Adrenal gland (tissue), 12 donors: Measurements from ENCODE around the gene IL4R. TPM values are rescaled to one million over a fixed set of nuclear protein-coding genes. Genes with fewer than 3 reads are reported as not detected.
A peak's percentile ranks its signal among the peaks of the same experiment; 100 is the strongest.

Source experiments
- DNase-seq, 7 donors: peaks; one replicate each; pipeline ENCODE4 v3.0.0-alpha.2; 2019 to 2020
- H3K27ac ChIP-seq, 5 donors: fragments of 200-600 bp; sonication (generic) in 4 of 5; 1 replicate in 3 of 5; 2 replicates in 2 of 5; pipeline versions ENCODE4 v1.5.1 to v1.8.0; 2016 to 2020; ENCODE audit warnings: mild to moderate bottlenecking in 1 of 5
- H3K27me3 ChIP-seq: fragments of 200-600 bp; 2 replicates; pipeline ENCODE4 v1.8.0; 2021
- H3K36me3 ChIP-seq, 2 donors: fragments of 200-600 bp; replicated peaks in 1 of 2; 1 replicate in 1 of 2; 2 replicates in 1 of 2; pipeline versions ENCODE4 v1.5.1 to v1.8.0; 2018 to 2022
- H3K4me1 ChIP-seq, 2 donors: fragments of 200-600 bp; replicated peaks in 1 of 2; 1 replicate in 1 of 2; 2 replicates in 1 of 2; pipeline versions ENCODE4 v1.5.1 to v1.8.0; 2018 to 2021
- H3K4me3 ChIP-seq, 4 donors: fragments of 200-600 bp; sonication (generic) in 3 of 4; one replicate each; pipeline ENCODE4 v1.5.1; 2016 to 2018
- H3K9me3 ChIP-seq, 3 donors: fragments of 200-600 bp; sonication (generic) in 1 of 3; replicated peaks in 1 of 3; 1 replicate in 2 of 3; 2 replicates in 1 of 3; pipeline versions ENCODE4 v1.5.1 to v1.8.0; 2016 to 2021
- CTCF ChIP-seq, 6 experiments: fragments of 450-650 bp in 4 of 6; fragments of 200-600 bp in 2 of 6; sonication (generic) in 1 of 6; IDR thresholded peaks; 1 replicate in 5 of 6; 2 replicates in 1 of 6; pipeline versions ENCODE4 v1.5.1 to v1.8.0; 2016 to 2021; ENCODE audit warnings: antibody characterized with exemption in 6 of 6, mild to moderate bottlenecking in 2 of 6, moderate library complexity in 1 of 6
- POLR2A ChIP-seq, 2 donors: fragments of 450-650 bp; IDR thresholded peaks; one replicate each; pipeline ENCODE4 v1.6.1; 2017; ENCODE audit warnings: antibody characterized with exemption in 2 of 2, mild to moderate bottlenecking in 2 of 2, moderate library complexity in 1 of 2
- WGBS, 4 donors: extraction: QIAGEN DNeasy Blood & Tissue Kit in 2 of 4; methylation state at CpG; one replicate each; pipeline versions ENCODE4 v1.1.5 to v1.1.7; 2013 to 2017; 5-methylcytosine and 5-hydroxymethylcytosine counted together
- intact Hi-C, 2 donors: fragments of 100-400 bp; cut with DNase I; formaldehyde crosslinking; loops; one replicate each; pipeline versions ENCODE4 v1.14.1 to v1.15.0; 2022 to 2023
- polyA plus RNA-seq, 3 donors: library from polyadenylated mRNA; stranded (reverse); fragments of 200-250 nt in 2 of 3; fragments of 350-450 nt in 1 of 3; fragmentation: Illumina TruSeq in 1 of 3; extraction: RNeasy Lipid Tissue Mini Kit (QIAGEN cat#74804) in 1 of 3; gene quantifications; one replicate each; pipeline ENCODE4 v1.2.3, GENCODE V29; 2013 to 2014
- total RNA-seq, 9 donors: library from RNA; depleted of rRNA in 4 of 9; stranded (reverse); fragments of >200 nt in 4 of 9; fragments of 120-200 nt in 1 of 9; fragmentation: NEBNext Ultra II Directional in 1 of 9; extraction: Animal tissue kit (Norgen Biotek cat#: 25700) in 1 of 9; gene quantifications; one replicate each; pipeline versions ENCODE4 v1.1.0 to v1.2.4, GENCODE V29; 2013 to 2023
- donor health status: healthy with polysubstance abuse.
- donor health status: Bipolar disorder and iron deficiency.
- donor health status: DM: yes; HTN: yes; CAD: no.
- donor health status: DM: no; HTN: no; CAD: no.
- donor health status: DM: no; HTN: no; CAD: no.
- donor health status: DM: yes; HTN: yes; CAD: no.

IL4R gene
- total and polyA plus RNA-seq, 12 donors = 3.1 to 142 (median 50.0) TPM

DNA sequence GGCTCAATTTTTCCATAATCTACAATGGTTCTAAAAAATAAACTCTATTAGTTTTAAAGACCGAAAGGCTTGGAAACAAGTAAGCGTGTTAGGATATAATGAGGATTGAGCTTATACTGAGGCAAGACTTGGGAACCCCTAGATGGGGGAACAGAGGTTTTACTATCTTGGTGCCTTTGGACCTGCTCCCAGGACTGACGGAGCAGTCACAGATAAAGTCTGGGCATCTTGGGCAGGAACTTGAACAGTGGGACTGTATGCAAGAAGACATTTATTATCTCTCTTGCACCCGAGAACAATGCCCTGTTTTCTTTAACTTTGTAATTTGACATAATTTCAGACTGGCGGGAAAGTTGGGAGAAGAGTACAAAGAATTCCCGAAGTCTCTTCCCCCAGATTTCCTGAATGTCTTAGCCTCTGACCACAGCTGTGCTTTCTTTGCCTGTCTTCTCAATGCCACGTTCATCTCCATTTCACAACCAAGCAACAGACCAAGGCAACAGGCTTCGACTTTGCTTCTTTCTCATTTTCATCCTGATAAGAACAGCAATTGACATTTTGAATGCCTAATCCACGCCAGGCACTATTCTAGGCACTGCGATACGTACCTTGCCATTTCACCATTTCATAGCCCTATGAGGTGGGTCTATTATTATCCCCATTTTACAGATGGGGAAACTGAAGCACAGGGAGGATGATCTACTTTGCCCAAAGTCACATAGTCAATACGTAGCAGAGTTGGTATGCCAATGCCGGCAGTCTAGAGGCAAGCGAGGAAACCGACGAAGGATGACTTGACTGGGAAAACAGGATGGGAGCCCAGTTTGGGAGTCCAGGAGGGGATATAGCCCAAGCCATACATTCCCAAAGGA is 3.0 kb upstream of the IL4R start:
- H3K9me3 ChIP-seq = no peaks in the 10 kb centered on the region
- H3K27ac ChIP-seq = peak overlapping the region in 1 of 5 donors; percentile 23
- no peak overlapping the region for H3K4me3 ChIP-seq
- peak in 3 of 7 donors; percentile 7 to 29 (median 8) for DNase-seq
- H3K4me1 ChIP-seq = peaks cover 15 to 17% of the 10 kb centered on the region in 2 donors
- H3K27me3 ChIP-seq = no peaks in the 10 kb centered on the region
- WGBS, 4 donors = 65 to 73% (median 70%) methylated on average over 16 of the region's 16 CpGs
- no peaks in the 10 kb centered on the region for H3K36me3 ChIP-seq
- no peak for TF ChIP-seq POLR2A (IDR thresholded peaks at IDR 0.05)
- TF ChIP-seq CTCF (IDR thresholded peaks at IDR 0.05) = no peak
- intact Hi-C loops = loop anchor here in 1 of 2 donors (10.0 kb wide), 1 partner anchor 76 kb away; no protein-coding TSS in a partner anchor

- H3K36me3 ChIP-seq = no peaks in the 10 kb centered on the region
- H3K27me3 ChIP-seq = no peaks in the 10 kb centered on the region
- no peak for TF ChIP-seq POLR2A (IDR thresholded peaks at IDR 0.05)
- TF ChIP-seq CTCF (IDR thresholded peaks at IDR 0.05) = no peak
- no peak overlapping the region for H3K4me3 ChIP-seq
- intact Hi-C loops = loop anchor here in 1 of 2 donors (10.0 kb wide), 1 partner anchor 77 kb away; no protein-coding TSS in a partner anchor
- DNase-seq = peak in 1 of 7 donors; percentile 9
- H3K27ac ChIP-seq = no peak overlapping the region
- H3K9me3 ChIP-seq = no peaks in the 10 kb centered on the region
- peaks cover 21 to 23% of the 10 kb centered on the region in 2 donors for H3K4me1 ChIP-seq
- 61 to 68% (median 62%) methylated on average over 8 of the region's 8 CpGs for whole genome bisulfite sequencing, 4 donors
These were observed 2.3 kb upstream of the IL4R start for GRCh38 chr16:27311448-27311830.

- Histone ChIP-seq H3K4me1 (peaks cover 24 to 26% of the 10 kb centered on the region in 2 donors), H3K9me3 (no peaks in the 10 kb centered on the region), H3K4me3 (no peak overlapping the region), H3K27me3 (no peaks in the 10 kb centered on the region), H3K36me3 (no peaks in the 10 kb centered on the region), H3K27ac (no peak overlapping the region)
- peak in 2 of 7 donors; percentile 5 to 48 for DNase-seq
- intact Hi-C loops = loop anchor here in 1 of 2 donors (10.0 kb wide), 1 partner anchor 77 kb away; no protein-coding TSS in a partner anchor
- TF ChIP-seq CTCF (IDR thresholded peaks at IDR 0.05) (no peak), POLR2A (IDR thresholded peaks at IDR 0.05) (no peak)
- 84 to 85% (median 84%) methylated on average over 7 of the region's 7 CpGs for WGBS, 4 donors
These were observed 1.9 kb upstream of the IL4R start for GRCh38 chr16:27311897-27312303.

DNA sequence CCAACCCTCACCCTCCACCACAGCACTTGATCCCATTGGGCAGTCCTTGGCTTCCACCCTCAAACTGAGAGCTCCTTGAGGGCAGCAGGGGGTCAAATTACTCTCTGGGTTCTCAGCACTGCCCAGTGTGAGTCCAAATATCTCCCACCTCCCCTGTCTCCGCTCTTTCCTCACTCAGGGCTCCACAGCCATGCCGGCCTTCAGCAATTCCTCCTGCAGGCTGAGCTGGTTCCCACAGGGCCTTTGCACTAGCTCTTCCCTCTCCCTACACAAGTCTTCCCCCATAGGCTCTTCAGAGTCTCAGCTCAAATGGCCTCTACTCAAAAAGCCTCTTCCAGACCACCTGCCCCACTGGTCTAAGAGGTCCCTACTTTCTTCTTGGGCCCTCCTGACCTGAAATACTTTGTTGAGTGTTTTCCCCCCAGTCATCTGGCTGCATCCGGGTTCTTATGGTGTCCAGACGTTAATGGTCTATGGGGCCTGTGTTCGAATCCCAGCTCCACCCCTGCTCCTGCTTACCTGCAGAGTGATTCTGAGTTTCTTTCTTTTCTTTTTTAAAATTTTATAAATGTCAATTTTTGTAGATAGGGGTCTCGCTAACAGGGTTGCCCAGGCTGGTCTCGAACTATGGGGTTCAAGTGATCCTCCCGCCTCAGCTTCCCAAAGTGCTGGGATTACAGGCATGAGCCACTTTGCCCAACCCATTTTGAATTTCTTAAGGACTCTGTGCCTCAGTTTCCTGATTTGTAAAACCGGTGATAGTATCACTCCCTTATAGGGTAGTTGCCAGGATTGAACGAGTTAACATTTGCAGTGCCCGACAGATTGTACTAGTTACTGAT is 973 bp upstream of the IL4R start:
- Histone ChIP-seq H3K9me3 (no peaks in the 10 kb centered on the region), H3K36me3 (no peaks in the 10 kb centered on the region), H3K4me1 (peaks cover 32 to 35% of the 10 kb centered on the region in 2 donors), H3K27me3 (no peaks in the 10 kb centered on the region), H3K27ac (peak overlapping the region in 4 of 5 donors; percentile 85 to 95 (median 92)), H3K4me3 (peak overlapping the region in 3 of 4 donors; percentile 44 to 68 (median 63))
- intact Hi-C loops = loop anchor here in 1 of 2 donors (10.0 kb wide), 1 partner anchor 78 kb away; no protein-coding TSS in a partner anchor
- peak in 3 of 7 donors; percentile 8 to 38 (median 11) for DNase-seq
- WGBS, 4 donors = 69 to 72% (median 71%) methylated on average over 11 of the region's 11 CpGs
- TF ChIP-seq POLR2A (IDR thresholded peaks at IDR 0.05) (no peak), CTCF (IDR thresholded peaks at IDR 0.05) (no peak)
